ENCODE results near the gene DCDC2C. TPM values are rescaled to one million over a fixed set of nuclear protein-coding genes. Genes with fewer than 3 reads are reported as not detected.

Gene DCDC2C
- total and polyA plus RNA-seq, 9 of the 15 experiments (the other 6 are each of a cell fraction or from before 2014, with no cell fraction given) = not detected

DNA sequence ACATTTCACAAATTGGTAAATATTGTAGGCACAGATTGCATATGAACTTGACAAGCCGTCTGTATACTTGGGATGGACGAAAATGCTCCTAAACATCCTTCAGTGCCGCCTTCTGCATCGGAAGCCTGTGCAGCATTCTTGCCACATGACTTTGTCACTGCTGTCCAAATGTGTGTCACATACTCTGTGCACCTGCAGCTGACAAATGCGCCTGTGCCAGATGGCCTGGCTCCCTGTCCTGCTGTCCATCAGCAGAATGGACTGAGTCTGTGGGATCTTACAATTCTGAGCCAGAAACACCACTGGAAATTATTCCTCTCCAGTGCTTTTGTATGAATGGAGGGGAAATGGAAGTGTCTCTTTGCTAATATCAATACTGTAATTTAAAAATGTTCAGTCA is 89.9 kb downstream of the DCDC2C start:
- Histone ChIP-seq H2AFZ (ENCODE audit: low read depth, low read length) (no peak overlapping the region), H3K79me2 (ENCODE audit: control insufficient read depth, insufficient read depth, low read length) (no peaks in the 10 kb centered on the region), H3K9ac (ENCODE audit: insufficient read depth in 1 of 2, low read depth in 2 of 2, low read length in 2 of 2) (no peak overlapping the region), H3K9me1 (ENCODE audit: control insufficient read depth, insufficient read depth, low read length) (no peaks in the 10 kb centered on the region), H3K36me3 (ENCODE audit: control insufficient read depth, insufficient read depth, low read length) (no peaks in the 10 kb centered on the region), H4K20me1 (replicated peaks; ENCODE audit: control insufficient read depth, insufficient read depth, low read length) (no peaks in the 10 kb centered on the region), H3K4me1 (replicated peaks in 1 of 2; ENCODE audit: control insufficient read depth in 2 of 2, insufficient read depth in 2 of 2, low read length in 2 of 2) (no peaks in the 10 kb centered on the region), H3K4me2 (ENCODE audit: insufficient read depth, low read length) (no peak overlapping the region), H3K9me3 (replicated peaks; ENCODE audit: control insufficient read depth, insufficient read depth, low read depth, low read length) (no peaks in the 10 kb centered on the region), H3K4me3 (no peak overlapping the region), H3K27ac (ENCODE audit: extremely low read depth, low read depth, low read length) (no peak overlapping the region), H3K27me3 (ENCODE audit: control insufficient read depth in 2 of 2, insufficient read depth in 2 of 2, low read length in 2 of 2) (peaks cover 0 to 4% of the 10 kb centered on the region in 2 experiments; a peak in 1 of 5 replicates)
- DNase-seq (ENCODE audit: extremely low read depth in 1 of 4, low spot score in 3 of 4) = no peak
- ATAC-seq = no peak
- ChIA-PET CTCF (ENCODE audit: low intra/inter-chr PET ratio) (no interaction called here), POLR2A (no interaction called here)
- FAIRE-seq = no peak
- BruUV-seq (replicated peaks) = no TSS peak
- in situ Hi-C loops (cut with MboI) (no loop called here), intact Hi-C loops (cut with micrococcal nuclease) (no loop called here)
- 0% methylated on average over 5 of the region's 5 CpGs for WGBS (ENCODE audit: insufficient coverage, low coverage, missing lambda C conversion rate)
- no peak for TF ChIP-seq ZNF431 (CRISPR knock-in tag; IDR thresholded peaks at IDR 0.05)
- TF ChIP-seq LCOR (CRISPR knock-in tag; IDR thresholded peaks at IDR 0.05) = no peak

DNA sequence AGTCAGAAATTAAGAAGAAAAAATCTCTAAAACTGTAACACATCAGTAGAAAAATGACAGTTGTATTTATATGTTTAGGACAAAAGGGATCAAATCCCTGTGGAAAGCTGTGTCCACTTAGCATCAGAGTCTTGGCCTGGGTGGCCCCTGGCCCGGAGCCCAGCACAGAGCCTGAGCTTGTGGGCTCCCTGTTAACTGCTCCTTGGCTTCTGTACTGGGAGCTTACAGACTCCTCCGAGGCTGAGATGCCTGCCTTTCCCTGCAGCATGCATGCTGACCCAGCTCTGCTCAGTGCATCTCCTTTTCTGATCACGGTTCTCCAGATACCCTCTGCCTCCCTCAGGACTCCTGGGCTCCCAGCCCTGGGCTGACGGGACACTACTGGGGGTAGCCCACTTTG is 98.1 kb downstream of the DCDC2C start:
- no peaks in the 10 kb centered on the region for H3K27me3 ChIP-seq (ENCODE audit: control insufficient read depth in 2 of 2, insufficient read depth in 2 of 2, low read length in 2 of 2)
- intact Hi-C loops (cut with micrococcal nuclease) = no loop called here
- CTCF ChIA-PET (ENCODE audit: low intra/inter-chr PET ratio) = no interaction called here
- TF ChIP-seq, protein P1, sequence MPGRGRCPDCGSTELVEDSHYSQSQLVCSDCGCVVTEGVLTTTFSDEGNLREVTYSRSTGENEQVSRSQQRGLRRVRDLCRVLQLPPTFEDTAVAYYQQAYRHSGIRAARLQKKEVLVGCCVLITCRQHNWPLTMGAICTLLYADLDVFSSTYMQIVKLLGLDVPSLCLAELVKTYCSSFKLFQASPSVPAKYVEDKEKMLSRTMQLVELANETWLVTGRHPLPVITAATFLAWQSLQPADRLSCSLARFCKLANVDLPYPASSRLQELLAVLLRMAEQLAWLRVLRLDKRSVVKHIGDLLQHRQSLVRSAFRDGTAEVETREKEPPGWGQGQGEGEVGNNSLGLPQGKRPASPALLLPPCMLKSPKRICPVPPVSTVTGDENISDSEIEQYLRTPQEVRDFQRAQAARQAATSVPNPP (IDR thresholded peaks at IDR 0.05; ENCODE audit: borderline replicate concordance, insufficient read depth, insufficient read length) = no peak
- TF ChIP-seq FOXJ3 (CRISPR knock-in tag; IDR thresholded peaks at IDR 0.05) = no peak
- TF ChIP-seq, protein P2, sequence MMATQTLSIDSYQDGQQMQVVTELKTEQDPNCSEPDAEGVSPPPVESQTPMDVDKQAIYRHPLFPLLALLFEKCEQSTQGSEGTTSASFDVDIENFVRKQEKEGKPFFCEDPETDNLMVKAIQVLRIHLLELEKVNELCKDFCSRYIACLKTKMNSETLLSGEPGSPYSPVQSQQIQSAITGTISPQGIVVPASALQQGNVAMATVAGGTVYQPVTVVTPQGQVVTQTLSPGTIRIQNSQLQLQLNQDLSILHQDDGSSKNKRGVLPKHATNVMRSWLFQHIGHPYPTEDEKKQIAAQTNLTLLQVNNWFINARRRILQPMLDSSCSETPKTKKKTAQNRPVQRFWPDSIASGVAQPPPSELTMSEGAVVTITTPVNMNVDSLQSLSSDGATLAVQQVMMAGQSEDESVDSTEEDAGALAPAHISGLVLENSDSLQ (IDR thresholded peaks at IDR 0.05) = no peak
- no peak for TF ChIP-seq ZFPM2 (CRISPR knock-in tag; IDR thresholded peaks at IDR 0.05)
- no peak for TF ChIP-seq ZNF551 (CRISPR knock-in tag; IDR thresholded peaks at IDR 0.05)
- no peak for TF ChIP-seq ZNF589 (CRISPR knock-in tag; IDR thresholded peaks at IDR 0.05; ENCODE audit: low read depth)
- no peak for TF ChIP-seq MIER1 (IDR thresholded peaks at IDR 0.05; ENCODE audit: low read depth)
- TF ChIP-seq, protein P3, sequence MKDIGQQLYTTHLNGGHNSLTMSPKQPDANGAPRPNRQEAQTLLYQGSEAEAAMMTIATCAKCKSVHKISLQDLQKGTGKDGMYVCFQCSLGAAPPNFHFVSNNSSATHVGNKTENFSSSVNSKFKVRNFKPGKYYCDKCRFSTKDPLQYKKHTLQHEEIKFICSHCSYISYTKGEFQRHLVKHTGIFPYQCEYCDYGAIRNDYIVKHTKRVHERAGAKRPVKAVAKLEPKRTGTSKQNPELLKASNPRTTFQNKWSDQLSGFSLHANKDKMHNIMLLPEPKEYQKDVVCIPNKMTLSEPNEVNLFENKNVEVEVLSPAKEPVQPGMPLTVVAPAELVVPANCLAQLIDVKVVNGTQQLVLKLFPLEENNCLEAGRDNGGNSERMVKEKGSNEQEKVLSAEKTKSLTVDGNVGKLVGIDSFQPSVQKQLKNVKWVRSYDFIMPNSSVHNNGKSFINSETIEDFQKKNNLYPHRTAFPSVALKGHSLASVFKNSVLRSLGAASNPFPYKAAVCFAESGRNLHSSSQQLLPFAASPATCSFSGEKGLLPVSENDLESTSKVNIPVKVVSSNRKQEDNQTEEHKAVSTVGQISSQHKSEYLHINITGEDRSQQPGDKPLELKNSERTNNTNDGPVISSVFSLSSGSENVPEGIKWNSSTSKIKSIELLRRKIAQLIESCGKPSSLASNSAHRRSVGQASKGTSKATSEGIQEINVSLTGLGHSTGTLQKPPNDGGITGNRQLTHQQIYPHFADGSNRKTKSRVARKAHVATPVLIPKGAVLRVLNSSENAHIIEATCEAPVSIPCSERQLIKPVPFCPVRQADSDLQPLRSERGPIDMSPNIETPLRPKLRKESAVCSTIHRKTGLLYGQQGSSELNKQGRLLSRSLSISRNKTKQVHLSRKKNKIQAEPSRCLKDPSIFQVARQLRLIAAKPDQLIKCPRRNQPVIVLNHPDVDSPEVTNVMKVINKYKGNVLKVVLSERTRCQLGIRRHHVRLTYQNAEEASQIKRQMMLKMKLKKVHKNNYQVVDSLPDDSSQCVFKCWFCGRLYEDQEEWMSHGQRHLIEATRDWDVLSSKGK (CRISPR knock-in tag; IDR thresholded peaks at IDR 0.05) = no peak
- no peak for TF ChIP-seq TARDBP (IDR thresholded peaks at IDR 0.05)

More for the DNA sequence above, 98.1 kb downstream of the DCDC2C start:
- Histone ChIP-seq H3K9ac (ENCODE audit: insufficient read depth in 1 of 2, low read depth in 2 of 2, low read length in 2 of 2) (no peak overlapping the region), H3K4me1 (replicated peaks in 1 of 2; ENCODE audit: control insufficient read depth in 2 of 2, insufficient read depth in 2 of 2, low read length in 2 of 2) (no peaks in the 10 kb centered on the region), H3K4me3 (no peak overlapping the region), H2AFZ (ENCODE audit: low read depth, low read length) (no peak overlapping the region), H3K9me3 (replicated peaks; ENCODE audit: control insufficient read depth, insufficient read depth, low read depth, low read length) (no peaks in the 10 kb centered on the region), H3K9me1 (ENCODE audit: control insufficient read depth, insufficient read depth, low read length) (no peaks in the 10 kb centered on the region), H3K4me2 (ENCODE audit: insufficient read depth, low read length) (no peak overlapping the region), H4K20me1 (replicated peaks; ENCODE audit: control insufficient read depth, insufficient read depth, low read length) (no peaks in the 10 kb centered on the region), H3K27ac (ENCODE audit: extremely low read depth, low read depth, low read length) (no peak overlapping the region), H3K36me3 (ENCODE audit: control insufficient read depth, insufficient read depth, low read length) (no peaks in the 10 kb centered on the region), H3K79me2 (ENCODE audit: control insufficient read depth, insufficient read depth, low read length) (no peaks in the 10 kb centered on the region)
- FAIRE-seq (no peak), DNase-seq (ENCODE audit: extremely low read depth in 1 of 4, low spot score in 3 of 4) (no peak), ATAC-seq (no peak)
- 0% methylated on average over 3 of the region's 4 CpGs for WGBS (ENCODE audit: insufficient coverage, low coverage, missing lambda C conversion rate)
- in situ Hi-C loops (cut with MboI) = no loop called here
- no TSS peak for BruUV-seq (replicated peaks)
- POLR2A ChIA-PET = no interaction called here
